H1 (cell line): ENCODE results near the gene FMO5. TPM values are rescaled to one million over a fixed set of nuclear protein-coding genes. Genes with fewer than 3 reads are reported as not detected.

Experiments
- BACH1 ChIP-seq: IDR thresholded peaks from 2 replicates; pipeline ENCODE4 v1.6.1; 2012; ENCODE audit warnings: low read length, improper control_type of control experiment
- CHD7 ChIP-seq: fragments of 300-600 bp; sonication (generic); IDR thresholded peaks from 2 replicates; pipeline ENCODE4 v1.7.1; 2012; ENCODE audit warnings: low read length, moderate library complexity, mild to moderate bottlenecking, inconsistent platforms; ENCODE audit not compliant: insufficient replicate concordance
- CTCF ChIP-seq, 3 experiments: IDR thresholded peaks; 1 replicate in 2 of 3; 2 replicates in 1 of 3; pipeline versions ENCODE4 v1.5.1 to v1.6.1; 2011; ENCODE audit warnings: low read length in 3 of 3, mild to moderate bottlenecking in 3 of 3, inconsistent platforms in 2 of 3, low read depth in 1 of 3, moderate library complexity in 1 of 3; ENCODE audit not compliant: insufficient read depth in 1 of 3; ENCODE audit errors: control extremely low read depth in 1 of 3
- E2F6 ChIP-seq: IDR thresholded peaks from 2 replicates; pipeline ENCODE4 v1.6.1; 2012; ENCODE audit warnings: inconsistent platforms
- NRF1 ChIP-seq: IDR thresholded peaks from 2 replicates; pipeline ENCODE4 v1.6.1; 2011; ENCODE audit warnings: mild to moderate bottlenecking, low read depth, low read length, improper control_type of control experiment
- YY1 ChIP-seq: IDR thresholded peaks from 2 replicates; pipeline ENCODE4 v1.6.1; 2011; ENCODE audit warnings: low read depth, mild to moderate bottlenecking, low read length
- polyA plus RNA-seq, 7 experiments: library from polyadenylated mRNA; depleted of rRNA in 3 of 7; stranded (reverse) in 5 of 7; unstranded in 2 of 7; fragments of >200 nt in 5 of 7; fragments of 200-250 nt in 2 of 7; gene quantifications; 1 replicate in 5 of 7; 2 replicates in 1 of 7; 4 replicates in 1 of 7; pipeline versions ENCODE4 v1.2.1 to v1.2.3, GENCODE V29; 2011 to 2013; ENCODE audit warnings: missing spikeins in 2 of 7, mixed read lengths in 2 of 7
- total RNA-seq: library from RNA; stranded (reverse); fragmentation: NEBNext Ultra II Directional; extraction: Animal tissue kit (Norgen Biotek cat#: 25700); gene quantifications from 2 replicates; pipeline ENCODE4 v1.2.1, GENCODE V29; 2021

FMO5 gene
- total and polyA plus RNA-seq, 2 of the 8 experiments (the other 6 are each of a cell fraction or from before 2014, with no cell fraction given) = 0.27 to 0.34 TPM

GRCh38 chr1:147201786-147202185 is 23.4 kb downstream of the FMO5 start (continued):
- TF ChIP-seq CHD7 (no peak), CTCF (IDR thresholded peaks at IDR 0.05; ENCODE audit: control extremely low read depth in 1 of 3, insufficient read depth in 1 of 3, low read depth in 1 of 3, low read length in 3 of 3) (no peak), YY1 (no peak), E2F6 (no peak), BACH1 (no peak), NRF1 (no peak)
